A549 treated with dexamethasone at 1 μM for 4 hours (cell line): ENCODE data around the gene DDX31. TPM values are rescaled to one million over a fixed set of nuclear protein-coding genes. Genes with fewer than 3 reads are reported as not detected.

ENCODE experiments used
- total RNA-seq: library from RNA; stranded (reverse); fragments of 200-300 nt; extraction: Qiagen RNA extraction; gene quantifications from 5 replicates; pipeline ENCODE4 v1.2.3, GENCODE V29; 2022

Gene DDX31
- total RNA-seq = 22.7 to 27.3 TPM (median 25.5 TPM) in 5 replicates

DNA sequence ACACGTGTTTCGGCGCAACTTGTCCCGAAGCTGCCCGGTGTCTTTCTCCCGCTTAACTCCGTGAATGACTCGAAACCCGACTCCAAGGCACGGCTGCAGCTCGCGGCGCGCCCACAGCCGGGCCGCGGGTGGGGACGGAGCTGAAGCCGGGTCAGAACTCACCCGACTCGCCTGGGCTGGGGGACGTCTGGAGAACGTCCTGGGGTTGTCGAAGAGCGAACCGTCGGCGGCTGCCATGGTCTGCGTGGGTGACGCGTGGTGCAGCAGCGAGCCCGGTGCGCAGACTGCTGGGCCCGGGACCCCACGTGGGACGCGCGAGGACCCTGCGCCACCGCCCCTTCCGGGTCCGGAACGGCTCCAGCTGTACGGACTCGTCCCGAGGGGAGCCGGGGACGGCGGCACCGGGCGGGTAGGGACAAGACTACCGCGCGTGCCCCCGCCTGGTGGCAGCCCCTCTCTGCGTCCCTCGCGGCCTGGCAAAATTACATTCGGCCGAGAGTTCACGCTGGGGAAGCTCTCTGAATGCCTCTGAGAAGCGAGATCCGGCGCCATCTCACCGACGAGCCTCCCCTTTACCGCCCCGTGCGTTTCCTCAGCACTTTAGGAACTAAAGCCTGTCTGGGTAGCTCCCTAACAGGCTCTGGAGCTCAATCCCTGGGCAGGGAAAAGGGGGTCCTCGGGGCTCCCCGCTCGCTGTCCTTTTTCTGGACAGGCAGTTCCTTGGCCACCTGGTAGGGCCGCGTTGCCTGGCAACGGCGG, at the start of gene DDX31:
Gene DDX31 (minus strand): TSS at position 286 of the 759 bp plus-strand sequence. CDS start 49 bp downstream, at position 237.

DNA sequence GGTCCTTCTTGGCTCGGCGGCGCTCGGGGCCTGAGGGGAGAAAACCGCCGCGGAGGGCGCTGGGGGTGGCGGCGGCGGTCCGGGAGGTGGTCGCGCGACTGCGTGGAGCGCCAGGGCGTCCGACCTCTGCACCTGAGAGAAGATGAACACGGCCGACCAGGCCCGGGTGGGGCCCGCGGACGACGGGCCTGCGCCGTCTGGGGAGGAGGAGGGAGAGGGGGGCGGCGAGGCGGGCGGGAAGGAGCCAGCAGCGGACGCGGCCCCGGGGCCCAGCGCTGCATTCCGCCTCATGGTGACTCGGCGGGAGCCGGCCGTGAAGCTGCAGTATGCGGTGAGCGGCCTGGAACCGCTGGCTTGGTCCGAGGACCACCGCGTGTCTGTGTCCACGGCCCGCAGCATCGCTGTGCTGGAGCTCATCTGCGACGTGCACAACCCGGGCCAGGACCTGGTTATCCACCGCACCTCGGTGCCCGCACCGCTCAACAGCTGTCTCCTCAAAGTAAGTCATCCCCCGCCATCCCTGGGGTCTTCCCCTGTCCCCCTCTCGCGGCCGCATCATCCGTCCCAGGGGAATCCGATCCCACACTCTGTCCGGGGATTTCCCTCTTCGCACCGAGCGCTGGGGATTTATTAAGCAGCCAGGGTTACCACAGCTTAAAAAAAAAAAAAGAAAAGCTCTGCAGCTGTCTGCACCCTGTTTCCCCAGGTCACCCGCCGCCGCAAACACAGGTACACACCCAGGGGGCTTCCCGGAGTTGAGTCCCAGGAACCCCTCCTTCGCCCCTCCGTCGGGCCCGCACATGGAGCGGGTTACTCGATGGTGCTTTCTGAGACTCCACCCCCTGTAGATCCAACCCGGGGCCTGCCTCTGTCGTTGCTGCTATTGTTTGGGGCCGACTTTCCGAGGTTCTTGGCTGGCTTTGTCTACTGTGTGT, 941 bp upstream of the DDX31 start, which contains the start of gene GTF3C4:
Gene GTF3C4 (plus strand): TSS at position 8 of the 935 bp plus-strand sequence. CDS start 135 bp downstream, at position 143.

DNA sequence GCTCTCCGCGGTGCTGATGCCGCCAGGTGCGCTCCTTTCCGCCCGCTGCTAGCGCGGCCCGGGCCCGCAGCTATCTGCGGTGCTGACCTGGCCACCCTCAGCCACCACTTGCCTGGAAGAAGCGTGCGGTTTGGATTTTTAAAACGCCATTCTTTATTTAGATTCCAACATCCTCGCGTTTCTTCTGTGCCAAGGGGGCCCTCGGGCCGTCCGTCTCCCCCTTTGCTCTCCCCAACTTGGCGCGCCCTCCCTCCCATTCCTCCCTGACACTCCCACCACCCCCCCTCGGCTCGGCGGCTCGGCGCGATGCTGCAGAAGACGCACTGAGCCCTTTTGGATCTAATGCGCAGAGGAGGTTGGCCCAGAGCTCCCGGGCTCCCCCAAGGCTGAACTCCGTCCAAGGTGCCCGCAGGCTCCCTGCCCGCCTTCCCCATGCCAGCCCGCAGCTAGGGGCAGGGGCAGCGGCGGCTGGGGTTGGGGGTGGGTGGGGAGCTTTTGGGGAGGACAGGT, 87.5 kb downstream of the DDX31 start, which contains the start of gene BARHL1:
Gene BARHL1 (plus strand): TSS at position 331 of the 510 bp plus-strand sequence. CDS start 192 bp downstream, outside the sequence.

Other genes with a start within 250 kb of the DDX31 start
- gene BARHL1, start 87.4 kb downstream of the DDX31 start, total RNA-seq = not detected in 5 replicates
- gene GTF3C4, start 481 bp upstream of the DDX31 start, total RNA-seq = 15.6 to 21.3 TPM (median 19.4 TPM) in 5 replicates
- 0.89 to 1.5 TPM (median 1.1 TPM) in 5 replicates for gene AK8, start 208.3 kb upstream of the DDX31 start, total RNA-seq
- gene SPACA9, start 208.9 kb upstream of the DDX31 start, total RNA-seq = 4.2 to 6.0 TPM (median 4.8 TPM) in 5 replicates